NOMO-1 (cell line): ENCODE results near the gene AKIP1.
A peak's percentile ranks its signal among the peaks of the same experiment; 100 is the strongest.
"Not testable (repeated sequence)": the region's sequence is repeated elsewhere in the genome, so short reads cannot be mapped to it uniquely, and the experiment has no call there.

ENCODE experiments used
- DNase-seq, 2 experiments: peaks; one replicate each; lab custom pipeline; 2025; ENCODE audit not compliant: unreplicated experiment in 2 of 2; lab: John Stamatoyannopoulos, UW

AKIP1 gene, protein sequence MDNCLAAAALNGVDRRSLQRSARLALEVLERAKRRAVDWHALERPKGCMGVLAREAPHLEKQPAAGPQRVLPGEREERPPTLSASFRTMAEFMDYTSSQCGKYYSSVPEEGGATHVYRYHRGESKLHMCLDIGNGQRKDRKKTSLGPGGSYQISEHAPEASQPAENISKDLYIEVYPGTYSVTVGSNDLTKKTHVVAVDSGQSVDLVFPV

DNA sequence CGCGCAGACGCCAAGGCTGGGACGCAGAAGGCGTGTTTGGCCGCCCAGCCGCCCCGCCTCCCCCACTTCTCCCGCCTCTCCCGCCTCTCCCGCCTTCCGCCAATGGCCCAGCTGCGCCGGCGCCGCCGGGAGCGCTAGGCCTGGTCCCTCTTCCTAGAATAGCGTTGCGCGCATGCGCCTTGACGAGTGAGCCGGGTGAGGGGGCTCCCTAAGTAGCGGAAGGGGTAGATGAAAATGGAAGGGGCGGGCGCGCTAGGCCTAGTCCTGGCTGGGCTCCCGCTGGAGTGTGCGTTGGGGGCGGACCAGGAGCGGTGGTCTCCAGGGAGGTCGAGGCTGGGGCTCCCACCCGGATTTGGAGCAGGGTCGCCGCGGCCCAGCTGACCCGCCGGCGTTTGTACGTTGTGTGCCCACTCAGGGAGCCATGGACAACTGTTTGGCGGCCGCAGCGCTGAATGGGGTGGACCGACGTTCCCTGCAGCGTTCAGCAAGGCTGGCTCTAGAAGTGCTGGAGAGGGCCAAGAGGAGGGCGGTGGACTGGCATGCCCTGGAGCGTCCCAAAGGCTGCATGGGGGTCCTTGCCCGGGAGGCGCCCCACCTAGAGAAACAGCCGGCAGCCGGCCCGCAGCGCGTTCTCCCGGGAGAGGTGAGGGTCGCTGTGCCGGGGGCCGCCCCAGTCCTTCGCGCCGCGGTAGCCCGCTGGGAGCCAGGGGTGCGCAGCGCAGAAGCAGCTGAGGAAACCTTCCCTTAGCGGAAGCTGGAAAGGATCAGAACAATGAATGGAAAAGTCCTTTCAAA lies at the start of gene AKIP1:
Gene AKIP1, plus strand, starts transcription at position 161 of the 795 bp plus-strand sequence. Its CDS starts 261 bp downstream, at position 422.
- DNase-seq = peak; percentile 75 to 86

DNA sequence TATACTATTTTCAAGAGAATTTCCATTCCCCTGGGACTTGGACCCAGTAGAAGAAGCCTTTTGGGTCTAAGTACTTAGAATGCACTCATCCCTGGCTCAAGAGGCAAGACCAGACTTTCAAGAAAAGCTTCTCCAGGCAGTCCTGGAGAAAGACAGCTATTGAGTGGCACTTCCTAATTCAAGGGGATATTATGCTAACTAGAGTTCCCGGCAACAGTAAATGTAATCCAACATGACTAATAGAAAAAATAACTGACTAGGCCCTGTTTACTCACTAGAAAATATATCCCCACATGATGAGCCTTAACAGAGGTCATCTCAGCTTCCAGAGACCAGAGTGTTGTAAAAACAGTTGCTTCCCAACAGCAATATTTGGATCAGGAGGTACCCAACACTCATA lies 47.2 kb upstream of the AKIP1 start:
- DNase-seq = no peak

DNA sequence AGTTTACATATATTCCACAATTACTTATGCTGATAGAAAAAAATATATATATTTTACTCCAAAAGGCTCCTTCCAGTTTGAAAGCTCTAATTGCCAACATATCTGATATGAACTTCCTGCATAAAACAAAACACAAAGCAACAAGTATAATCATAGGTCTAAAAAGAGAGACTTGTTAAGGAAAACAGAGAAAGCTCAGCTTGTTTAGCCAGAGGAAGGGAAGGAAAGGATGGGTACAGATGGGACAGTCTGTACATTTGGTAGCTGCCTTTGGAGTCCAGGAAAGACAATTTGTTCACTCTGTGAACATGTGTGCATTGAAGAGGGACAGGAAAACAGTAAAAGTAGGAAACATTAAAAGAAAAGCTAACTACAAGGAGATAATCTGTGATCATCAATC lies 45.7 kb upstream of the AKIP1 start:
- no peak for DNase-seq

DNA sequence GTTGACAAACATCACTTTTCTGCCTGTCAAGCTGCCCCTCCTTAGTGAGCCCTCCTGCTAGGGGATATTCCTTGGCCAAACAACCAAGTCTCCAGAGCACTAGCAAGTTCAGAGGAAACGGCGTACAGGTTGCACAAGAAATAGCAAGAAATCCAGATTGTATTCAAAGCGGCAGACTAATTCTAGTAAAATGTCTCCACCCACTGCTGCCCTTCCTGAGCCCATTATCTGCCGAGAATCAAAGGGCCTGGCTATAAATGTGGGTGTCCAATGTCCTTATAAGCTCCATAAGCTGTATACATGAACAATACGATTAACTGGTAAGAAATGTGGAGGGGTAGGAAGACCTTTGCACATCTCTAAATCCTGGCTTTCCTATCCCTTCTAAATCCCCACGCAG lies 44.0 kb upstream of the AKIP1 start:
- no peak for DNase-seq

DNA sequence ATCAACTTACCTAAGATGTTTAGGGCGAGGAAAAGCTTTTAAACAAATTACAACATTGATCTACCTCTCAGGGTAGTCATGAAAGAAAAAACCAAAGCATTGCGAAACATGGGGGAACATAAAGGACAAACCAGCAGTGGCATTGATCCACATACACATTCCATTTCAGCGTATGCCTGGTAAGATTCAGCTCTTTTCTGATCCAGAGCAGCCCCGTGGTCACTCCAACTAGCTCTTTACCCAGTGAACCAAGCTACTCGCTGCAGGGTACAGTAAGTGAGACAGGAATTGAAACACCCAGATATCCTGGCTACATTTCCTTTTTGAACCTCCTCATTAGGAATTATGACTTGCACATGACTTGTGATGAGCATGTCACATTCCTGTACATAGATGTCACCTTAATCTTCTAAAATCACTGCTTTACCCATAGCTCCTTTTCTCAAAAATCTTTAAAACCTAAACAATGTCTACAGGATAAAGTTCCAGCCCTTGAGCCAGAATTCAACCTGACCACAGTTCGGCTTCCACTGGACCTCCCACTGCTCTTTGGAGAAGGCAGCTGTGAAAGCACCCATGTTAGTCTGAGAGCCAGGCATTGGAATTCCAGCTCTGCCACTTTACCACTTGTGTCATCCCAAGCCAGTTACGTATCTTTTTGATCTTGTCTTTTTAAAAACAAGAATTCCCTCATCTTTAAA lies 42.9 kb upstream of the AKIP1 start:
- peak in 1 of 2 experiments; percentile 4 for DNase-seq

DNA sequence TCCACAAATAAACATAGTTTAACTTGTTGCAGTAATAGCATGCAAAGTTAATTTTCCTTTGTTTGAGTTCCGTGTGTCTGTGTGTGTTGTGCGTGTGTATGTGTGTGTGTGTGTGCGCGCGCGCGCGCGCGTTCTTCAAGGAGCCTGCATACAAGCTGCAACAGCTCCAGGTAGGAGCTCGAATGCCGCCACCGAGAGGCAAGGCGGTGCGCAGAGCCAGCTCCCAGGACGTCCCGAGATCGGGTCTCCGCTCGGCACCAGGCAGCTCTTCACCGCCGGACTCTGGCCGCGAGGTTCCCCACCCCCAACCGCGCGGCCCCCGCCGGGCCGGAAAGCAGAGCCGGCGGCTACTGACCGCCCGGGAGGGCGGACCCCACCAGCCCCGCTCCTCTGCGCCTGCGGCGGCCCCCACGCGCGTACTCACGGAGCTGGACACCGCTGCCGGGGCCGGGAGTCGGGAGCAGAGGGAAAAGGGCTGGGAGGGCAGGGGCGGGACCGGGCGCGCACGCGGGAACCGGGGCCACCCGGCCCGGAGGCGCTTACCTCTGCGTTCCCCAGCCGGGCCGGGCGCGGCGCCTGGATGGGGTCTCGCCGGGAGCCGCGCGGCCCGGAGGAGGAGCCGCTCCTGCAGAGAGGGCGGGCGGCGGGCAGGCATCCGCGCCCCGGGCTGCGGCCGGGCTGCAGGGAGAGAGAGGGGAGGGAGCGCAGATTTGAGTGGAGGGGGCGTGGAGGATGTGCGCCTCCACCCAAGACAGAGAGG lies 40.4 kb upstream of the AKIP1 start:
- DNase-seq = peak in 1 of 2 experiments; percentile 10

DNA sequence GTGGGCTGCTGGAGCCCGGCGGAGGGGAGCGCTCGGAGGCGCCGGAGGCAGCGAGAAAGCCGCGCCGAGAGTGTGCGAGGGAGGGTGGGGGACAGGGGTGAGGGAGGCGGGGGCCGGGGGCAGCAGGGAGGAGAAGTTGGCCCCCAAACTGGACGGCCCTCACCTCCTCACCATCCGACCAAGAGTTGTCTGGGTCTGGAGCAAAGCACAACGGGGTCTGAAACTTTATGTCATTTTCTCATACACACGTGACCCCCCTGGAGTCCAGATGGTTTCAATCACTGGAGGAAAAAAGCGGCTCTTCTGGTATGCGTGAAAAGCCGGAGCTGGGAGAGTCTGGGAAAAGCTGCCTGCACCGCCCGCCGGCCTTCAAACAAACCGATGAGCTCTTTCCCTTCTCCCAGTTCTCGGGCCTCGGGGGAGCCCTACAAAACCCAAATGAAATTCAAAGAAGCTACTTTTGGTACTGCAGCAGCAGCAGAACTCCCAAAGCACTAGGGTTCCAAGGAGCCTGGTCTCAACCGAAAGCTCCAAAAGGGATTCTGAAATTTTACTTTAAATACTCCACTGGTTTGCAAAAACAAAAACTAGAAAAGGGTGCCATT lies 39.7 kb upstream of the AKIP1 start:
- DNase-seq = no peak

DNA sequence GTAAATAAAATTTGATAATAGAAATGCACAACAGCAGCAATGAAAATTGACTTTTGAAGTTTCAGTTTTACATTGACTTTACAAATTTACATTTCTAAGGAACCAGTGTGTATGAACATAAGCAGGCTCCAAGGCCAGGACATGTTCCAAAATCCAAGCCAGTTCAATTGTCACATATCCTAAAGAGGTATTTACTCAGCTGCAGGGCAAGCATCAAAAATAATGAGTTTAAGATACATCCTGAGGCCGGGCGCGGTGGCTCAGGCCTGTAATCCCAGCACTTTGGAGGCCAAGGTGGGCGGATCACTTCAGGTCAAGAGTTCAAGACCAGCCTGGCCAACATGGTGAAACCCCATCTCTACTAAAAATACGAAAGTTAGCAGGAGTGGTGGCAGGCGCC lies 39.0 kb upstream of the AKIP1 start:
- DNase-seq = no peak

DNA sequence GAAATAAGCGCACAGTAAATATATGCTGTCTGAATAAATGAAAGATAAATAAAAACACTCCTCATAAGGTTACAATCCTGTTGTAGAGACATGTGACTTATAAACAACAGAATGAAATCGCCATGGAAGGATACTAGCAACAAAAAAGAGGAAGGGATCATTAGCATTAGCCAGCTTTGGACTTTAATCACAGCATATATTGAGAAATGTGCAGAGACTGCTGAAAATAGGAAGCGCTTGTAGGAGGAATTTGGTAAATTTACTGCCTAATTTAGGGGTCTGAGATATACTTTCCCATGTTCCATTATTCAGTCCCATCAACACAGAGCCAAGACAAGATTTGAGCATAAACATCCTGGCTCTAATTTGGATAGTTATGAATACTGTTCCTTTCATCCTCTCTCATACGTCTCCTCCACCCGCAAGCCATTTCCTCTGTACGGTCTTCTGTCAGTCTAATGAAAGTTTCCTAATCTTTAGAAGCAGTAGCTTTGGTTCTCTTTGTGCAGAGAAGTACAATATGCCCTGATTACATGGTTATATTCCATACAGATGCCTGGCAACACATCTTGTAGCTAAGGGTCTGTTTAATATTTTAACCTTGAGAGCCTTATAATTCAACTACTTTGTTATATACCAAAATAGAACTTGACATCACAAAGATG lies 37.1 kb upstream of the AKIP1 start:
- DNase-seq = peak; percentile 62 to 77

DNA sequence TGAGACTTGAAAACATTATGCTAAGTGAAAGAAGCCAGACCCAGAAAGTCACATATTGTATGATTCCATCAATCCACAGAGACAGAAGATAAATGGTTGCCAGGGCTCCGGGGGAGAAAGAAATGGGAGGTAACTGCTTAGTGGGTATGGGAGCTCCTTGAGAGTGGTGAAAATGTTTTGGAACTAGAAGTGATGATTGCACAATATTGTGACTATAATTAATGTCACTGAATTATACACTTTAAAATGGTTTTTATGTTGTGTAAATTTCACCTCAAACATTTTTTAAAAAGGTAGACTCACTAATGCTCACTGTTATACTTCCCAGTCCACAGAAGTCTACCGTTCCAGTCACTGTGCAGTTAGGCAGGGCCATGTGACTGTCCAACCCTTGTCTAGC lies 32.2 kb upstream of the AKIP1 start:
- DNase-seq = no peak

DNA sequence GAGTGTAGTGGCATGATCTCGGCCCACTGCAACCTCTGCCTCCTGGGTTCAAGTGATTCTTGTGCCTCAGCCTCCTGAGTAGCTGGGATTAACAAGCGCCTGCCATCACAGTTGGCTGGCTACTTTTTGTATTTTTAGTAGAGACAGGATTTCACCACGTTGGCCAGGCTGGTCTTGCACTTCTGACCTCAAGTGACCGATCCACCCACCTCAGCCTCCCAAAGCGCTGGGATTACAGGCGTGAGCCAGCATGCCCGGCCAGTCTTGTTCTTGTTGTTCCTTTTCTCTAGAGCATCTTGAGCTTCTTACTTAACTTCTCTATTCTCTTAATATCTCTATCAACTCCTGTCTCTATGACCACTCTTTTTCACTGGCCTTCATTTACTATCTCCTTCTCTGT lies 29.4 kb upstream of the AKIP1 start:
- not testable (repeated sequence) for DNase-seq

DNA sequence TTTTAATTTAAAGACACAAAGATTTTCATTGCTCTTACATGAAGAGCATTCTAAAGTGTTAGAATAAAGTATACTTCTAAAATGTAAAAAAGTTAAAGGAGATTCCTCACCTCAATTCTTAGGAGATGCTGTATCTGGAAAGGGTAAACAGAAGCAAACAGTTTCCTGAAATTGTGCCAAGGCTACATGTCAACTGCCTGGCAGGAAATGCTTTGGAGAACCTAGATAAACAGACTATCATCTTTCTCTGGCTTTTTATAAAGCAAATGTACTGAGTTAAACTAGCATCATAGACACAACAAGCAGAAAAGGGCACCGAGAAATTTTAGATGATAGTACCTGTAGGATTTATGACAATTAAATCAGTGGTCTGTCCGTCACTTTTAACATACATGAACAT lies 24.7 kb upstream of the AKIP1 start:
- no peak for DNase-seq

DNA sequence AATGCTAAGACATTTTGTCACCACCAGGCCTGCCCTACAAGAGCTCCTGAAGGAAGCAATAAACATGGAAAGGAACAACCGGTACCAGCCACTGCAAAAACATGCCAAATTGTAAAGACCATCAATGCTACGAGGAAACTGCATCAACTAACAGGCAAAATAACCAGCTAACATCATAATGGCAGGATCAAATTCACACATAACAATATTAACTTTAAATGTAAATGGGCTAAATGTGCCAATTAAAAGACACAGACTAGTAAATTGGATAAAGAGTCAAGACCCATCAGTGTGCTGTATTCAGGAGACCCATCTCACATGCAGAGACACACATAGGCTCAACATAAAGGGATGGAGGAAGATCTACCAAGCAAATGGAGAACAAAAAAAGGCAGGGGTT lies 19.8 kb upstream of the AKIP1 start:
- DNase-seq = not testable (repeated sequence)

DNA sequence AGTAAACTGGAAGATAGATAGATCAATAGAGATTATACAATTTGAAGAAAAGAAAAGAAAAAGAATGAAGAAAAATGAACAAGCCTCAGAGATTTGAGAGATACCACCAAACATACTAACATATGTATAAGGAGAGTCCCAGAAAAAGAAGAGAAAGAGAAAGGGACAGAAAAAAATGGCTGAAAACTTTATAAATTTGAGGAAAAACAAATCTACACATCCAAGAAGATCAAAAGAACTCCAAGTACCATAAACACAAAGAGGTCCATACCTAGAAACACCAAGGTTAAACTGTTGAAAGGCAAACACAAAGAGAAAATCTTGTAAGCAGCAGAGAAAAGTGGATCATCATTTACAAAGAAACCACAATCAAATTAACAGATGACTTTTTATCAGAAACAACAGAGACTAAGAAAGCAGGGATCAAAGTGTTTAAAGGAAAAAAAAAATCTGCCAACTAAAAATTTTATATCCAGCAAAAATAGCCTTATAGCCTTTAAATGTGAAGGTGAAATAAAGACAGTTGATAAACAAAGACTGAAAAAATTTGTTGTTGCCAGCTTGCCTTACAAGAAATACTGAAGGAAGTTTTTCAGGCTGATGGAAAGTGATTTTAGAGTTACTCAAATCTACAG lies 11.8 kb upstream of the AKIP1 start:
- DNase-seq = no peak

DNA sequence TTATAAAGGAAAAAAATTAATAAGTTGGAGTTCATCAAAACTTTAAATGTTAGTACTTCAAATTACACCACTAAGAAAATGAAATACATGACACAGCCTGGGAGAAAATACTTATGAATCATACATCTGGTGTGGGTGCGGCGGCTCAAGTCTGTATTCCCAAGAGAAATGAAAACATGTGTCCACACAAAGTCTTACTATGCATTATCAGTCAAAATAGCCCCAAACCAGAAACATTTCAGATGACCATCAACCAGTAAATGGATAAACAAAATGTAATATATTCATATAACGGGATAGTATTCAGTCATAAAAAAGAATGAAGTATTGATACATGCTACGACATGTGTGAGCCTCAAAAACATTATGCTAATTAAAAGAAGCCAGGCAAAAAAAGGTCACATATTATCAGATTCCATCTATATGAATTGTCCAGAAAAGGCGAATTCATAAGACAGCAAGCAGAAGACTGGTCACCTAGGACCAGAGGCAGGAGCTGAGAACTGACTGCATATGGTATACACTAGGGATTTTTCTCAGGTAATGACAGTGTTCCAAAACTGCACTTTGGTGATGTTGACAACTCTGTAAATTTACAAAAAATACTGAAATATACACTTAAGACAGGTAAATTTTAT lies 5.3 kb upstream of the AKIP1 start:
- DNase-seq = no peak

DNA sequence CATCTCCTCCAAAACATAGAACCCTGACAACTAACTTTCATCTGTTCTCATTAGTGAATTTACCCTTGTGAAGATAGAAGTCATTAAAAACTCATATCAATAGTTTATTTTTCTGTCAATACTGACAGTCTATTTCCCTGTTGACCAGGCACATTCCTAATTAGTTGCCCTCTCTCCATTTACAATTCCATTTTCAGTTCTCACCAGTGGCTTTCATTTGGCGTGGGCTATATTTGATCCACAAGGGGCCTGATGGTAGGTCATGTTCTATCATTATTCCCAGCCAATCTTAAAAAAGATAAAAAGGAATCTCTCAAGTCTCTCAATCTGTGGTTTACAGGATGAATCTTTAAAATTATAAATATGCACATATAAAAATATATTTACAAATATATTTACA lies 3.9 kb upstream of the AKIP1 start:
- no peak for DNase-seq

DNA sequence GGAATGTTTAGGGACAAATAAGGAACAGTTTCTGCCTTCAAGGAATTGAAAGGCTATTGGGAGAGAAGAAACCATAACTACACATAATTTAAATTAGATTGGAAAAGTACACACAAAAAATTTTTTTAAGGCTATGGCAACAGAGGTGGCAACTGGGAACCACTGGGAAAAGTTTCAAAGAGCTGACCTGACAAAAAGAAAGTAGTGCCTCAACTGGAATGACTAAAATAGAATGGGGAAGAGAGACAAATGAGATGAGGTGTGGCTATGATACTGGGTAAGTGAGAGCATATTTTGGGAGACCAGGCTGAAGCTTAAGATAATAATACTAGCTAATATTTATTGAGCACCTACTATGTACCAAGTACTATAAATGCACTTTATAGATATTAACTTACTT lies 2.9 kb upstream of the AKIP1 start:
- DNase-seq = peak in 1 of 2 experiments; percentile 9

DNA sequence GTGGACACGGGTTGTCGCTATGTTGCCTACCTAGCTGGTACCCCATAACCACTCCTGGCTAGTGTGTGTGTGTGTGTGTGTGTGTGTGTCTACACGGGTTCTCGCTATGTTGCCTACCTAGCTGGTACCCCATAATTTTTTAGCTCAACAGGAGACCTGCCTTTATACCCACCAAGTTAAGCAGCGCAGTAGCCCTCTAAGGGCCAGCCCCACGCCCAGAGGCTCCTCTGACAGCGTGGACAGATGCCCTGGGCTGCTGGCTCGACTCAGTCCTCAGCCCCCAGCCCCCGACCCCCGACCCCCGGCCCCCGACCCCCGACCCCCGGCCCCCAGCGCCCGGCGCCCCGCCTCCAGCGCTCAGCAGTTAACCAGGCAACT lies 351 bp upstream of the AKIP1 start:
- no peak for DNase-seq

DNA sequence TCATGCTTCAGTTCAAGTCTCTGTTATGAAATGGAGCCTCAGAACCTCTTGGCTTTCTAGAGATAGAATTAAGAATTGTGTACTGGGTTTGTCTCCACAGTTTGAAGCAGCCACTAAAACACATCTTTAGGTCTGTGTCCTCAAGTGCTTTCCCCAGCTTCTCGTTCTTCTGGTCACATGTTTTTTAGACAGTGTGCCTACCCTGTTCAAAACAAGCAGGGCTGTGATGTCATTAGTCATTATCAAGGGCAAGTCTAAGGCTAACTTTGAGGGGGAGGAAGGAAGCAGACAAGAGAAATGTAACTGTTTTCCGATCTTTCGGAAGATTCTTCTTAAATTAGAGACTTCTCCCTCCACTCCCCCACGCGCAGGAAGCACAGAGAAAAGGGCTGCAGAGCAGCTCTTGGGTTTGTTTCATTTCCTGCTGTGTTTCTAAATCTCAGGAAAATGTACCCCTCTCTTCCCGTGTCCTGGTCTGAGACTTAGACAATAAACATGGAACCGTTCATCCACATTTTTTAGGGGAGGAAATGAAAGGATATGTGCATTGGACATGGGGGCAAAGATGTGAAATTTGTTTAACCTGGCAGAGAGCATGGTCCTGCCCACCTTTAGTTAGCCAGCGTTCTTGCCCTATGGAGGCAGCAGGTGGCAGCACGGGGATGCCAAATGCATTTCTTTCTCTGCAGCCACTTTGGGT lies 3.1 kb downstream of the AKIP1 start:
- DNase-seq = peak; percentile 23 to 35
